ENCODE data around the gene SGTA. TPM values are rescaled to one million over a fixed set of nuclear protein-coding genes. Genes with fewer than 3 reads are reported as not detected.

Gene SGTA
- total and polyA plus RNA-seq, 9 of the 15 experiments (the other 6 are each of a cell fraction or from before 2014, with no cell fraction given), result 1.4 to 110 (median 49.9) TPM

GRCh38 chr19:2755448-2755705 lies 27.7 kb downstream of the SGTA start (continued):
- TF ChIP-seq PML (IDR thresholded peaks at IDR 0.05; ENCODE audit: low read length), result no peak
- TF ChIP-seq MTF1 (CRISPR knock-in tag; IDR thresholded peaks at IDR 0.05; ENCODE audit: borderline replicate concordance), result no peak
- TF ChIP-seq ARID3B (CRISPR knock-in tag; IDR thresholded peaks at IDR 0.05; ENCODE audit: borderline replicate concordance), result no peak
- TF ChIP-seq ZBED1 (IDR thresholded peaks at IDR 0.05), result no peak
- TF ChIP-seq HLTF (IDR thresholded peaks at IDR 0.05), result no peak

DNA sequence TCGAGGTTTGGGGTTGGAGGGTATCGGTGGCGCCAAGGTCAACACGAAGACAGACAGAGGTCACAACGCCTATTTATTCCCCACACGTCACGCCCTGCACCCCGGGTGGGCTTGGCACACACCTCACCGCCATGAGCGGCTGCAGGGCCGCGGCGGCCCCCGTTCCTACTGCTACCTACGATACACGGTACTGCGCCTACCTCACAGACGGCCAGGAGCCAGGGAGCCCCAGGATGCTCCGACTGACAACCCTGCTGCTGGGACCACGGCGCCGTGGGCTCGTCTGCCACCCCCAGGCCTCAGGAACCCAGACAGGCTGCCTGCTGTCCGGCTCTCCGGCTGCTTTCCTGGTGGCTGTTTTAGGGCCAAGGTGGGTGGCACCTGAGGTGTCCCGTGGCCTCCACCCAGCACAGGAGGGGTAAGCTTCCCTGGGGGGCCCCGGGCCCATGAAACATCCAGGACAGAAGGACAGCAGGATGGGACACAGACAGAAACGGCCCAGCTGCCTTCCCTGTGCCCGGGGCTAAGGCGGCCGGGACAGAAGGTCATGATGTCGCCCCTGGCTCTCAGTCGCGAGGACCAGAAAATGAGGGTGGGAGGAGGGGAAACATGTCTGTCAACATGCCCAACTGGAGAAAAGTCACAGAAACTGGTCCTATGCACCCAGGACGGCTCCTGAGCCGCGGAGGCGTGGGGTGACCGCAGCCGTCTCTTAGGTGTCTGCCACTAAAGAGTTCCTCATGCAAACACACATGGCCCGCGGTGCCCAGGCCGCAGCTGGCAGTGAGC lies 28.2 kb downstream of the SGTA start:
- peaks cover 0 to 14% of the 10 kb centered on the region in 2 experiments; a peak in 1 of 5 replicates for H3K4me1 ChIP-seq (replicated peaks in 1 of 2; ENCODE audit: control insufficient read depth in 2 of 2, insufficient read depth in 2 of 2, low read length in 2 of 2)
- H2AFZ ChIP-seq (ENCODE audit: low read depth, low read length), result no peak overlapping the region
- H3K27ac ChIP-seq (ENCODE audit: extremely low read depth, low read depth, low read length), result no peak overlapping the region
- H3K4me2 ChIP-seq (ENCODE audit: insufficient read depth, low read length), result no peak overlapping the region
- H3K36me3 ChIP-seq (ENCODE audit: control insufficient read depth, insufficient read depth, low read length), result peaks cover 63% of the 10 kb centered on the region; the same call in 2 of the 3 replicates
- 98% methylated on average over 28 of the region's 43 CpGs for WGBS (ENCODE audit: insufficient coverage, low coverage, missing lambda C conversion rate)
- peak; percentile 66 for TF ChIP-seq POLR2G (IDR thresholded peaks at IDR 0.05; ENCODE audit: low read depth, low read length)
- TF ChIP-seq, protein P1, sequence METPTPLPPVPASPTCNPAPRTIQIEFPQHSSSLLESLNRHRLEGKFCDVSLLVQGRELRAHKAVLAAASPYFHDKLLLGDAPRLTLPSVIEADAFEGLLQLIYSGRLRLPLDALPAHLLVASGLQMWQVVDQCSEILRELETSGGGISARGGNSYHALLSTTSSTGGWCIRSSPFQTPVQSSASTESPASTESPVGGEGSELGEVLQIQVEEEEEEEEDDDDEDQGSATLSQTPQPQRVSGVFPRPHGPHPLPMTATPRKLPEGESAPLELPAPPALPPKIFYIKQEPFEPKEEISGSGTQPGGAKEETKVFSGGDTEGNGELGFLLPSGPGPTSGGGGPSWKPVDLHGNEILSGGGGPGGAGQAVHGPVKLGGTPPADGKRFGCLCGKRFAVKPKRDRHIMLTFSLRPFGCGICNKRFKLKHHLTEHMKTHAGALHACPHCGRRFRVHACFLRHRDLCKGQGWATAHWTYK (CRISPR knock-in tag; IDR thresholded peaks at IDR 0.05), result no peak
- peak; percentile 89 for TF ChIP-seq RBM22 (IDR thresholded peaks at IDR 0.05; ENCODE audit: low read depth, low read length, poor library complexity, severe bottlenecking)
- TF ChIP-seq OTX1 (CRISPR knock-in tag; IDR thresholded peaks at IDR 0.05), result no peak
- TF ChIP-seq, protein P2, sequence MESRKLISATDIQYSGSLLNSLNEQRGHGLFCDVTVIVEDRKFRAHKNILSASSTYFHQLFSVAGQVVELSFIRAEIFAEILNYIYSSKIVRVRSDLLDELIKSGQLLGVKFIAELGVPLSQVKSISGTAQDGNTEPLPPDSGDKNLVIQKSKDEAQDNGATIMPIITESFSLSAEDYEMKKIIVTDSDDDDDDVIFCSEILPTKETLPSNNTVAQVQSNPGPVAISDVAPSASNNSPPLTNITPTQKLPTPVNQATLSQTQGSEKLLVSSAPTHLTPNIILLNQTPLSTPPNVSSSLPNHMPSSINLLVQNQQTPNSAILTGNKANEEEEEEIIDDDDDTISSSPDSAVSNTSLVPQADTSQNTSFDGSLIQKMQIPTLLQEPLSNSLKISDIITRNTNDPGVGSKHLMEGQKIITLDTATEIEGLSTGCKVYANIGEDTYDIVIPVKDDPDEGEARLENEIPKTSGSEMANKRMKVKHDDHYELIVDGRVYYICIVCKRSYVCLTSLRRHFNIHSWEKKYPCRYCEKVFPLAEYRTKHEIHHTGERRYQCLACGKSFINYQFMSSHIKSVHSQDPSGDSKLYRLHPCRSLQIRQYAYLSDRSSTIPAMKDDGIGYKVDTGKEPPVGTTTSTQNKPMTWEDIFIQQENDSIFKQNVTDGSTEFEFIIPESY (CRISPR knock-in tag; IDR thresholded peaks at IDR 0.05), result peak; percentile 45; the same call in 1 of the 2 replicates
- no peaks in the 10 kb centered on the region for H3K9me3 ChIP-seq (replicated peaks; ENCODE audit: control insufficient read depth, insufficient read depth, low read depth, low read length)
- H3K27me3 ChIP-seq (ENCODE audit: control insufficient read depth in 2 of 2, insufficient read depth in 2 of 2, low read length in 2 of 2), result no peaks in the 10 kb centered on the region
- intact Hi-C loops (cut with micrococcal nuclease), result no loop called here
- CTCF ChIA-PET (ENCODE audit: low intra/inter-chr PET ratio), result no interaction called here
- H3K4me3 ChIP-seq, result no peak overlapping the region
- no peaks in the 10 kb centered on the region for H3K79me2 ChIP-seq (ENCODE audit: control insufficient read depth, insufficient read depth, low read length)
- DNase-seq (ENCODE audit: extremely low read depth in 1 of 4, low spot score in 3 of 4) (no peak), FAIRE-seq (no peak), ATAC-seq (no peak)
- TSS peak; percentile 41 for BruUV-seq (replicated peaks)
- H4K20me1 ChIP-seq (replicated peaks; ENCODE audit: control insufficient read depth, insufficient read depth, low read length), result no peaks in the 10 kb centered on the region
- H3K9me1 ChIP-seq (ENCODE audit: control insufficient read depth, insufficient read depth, low read length), result no peaks in the 10 kb centered on the region
- in situ Hi-C loops (cut with MboI), result no loop called here
- POLR2A ChIA-PET, result interaction anchor here (0.6 to 1.6 kb wide), 2 partner anchors 16 to 196 kb away, joined by 3 to 4 read pairs; partner anchors contain the start of gene SLC39A3
- no peak overlapping the region; a peak in 1 of 4 replicates for H3K9ac ChIP-seq (ENCODE audit: insufficient read depth in 1 of 2, low read depth in 2 of 2, low read length in 2 of 2)

All from K562 (cell line).